ENCODE measurements around the gene LRRC8A.

DNA sequence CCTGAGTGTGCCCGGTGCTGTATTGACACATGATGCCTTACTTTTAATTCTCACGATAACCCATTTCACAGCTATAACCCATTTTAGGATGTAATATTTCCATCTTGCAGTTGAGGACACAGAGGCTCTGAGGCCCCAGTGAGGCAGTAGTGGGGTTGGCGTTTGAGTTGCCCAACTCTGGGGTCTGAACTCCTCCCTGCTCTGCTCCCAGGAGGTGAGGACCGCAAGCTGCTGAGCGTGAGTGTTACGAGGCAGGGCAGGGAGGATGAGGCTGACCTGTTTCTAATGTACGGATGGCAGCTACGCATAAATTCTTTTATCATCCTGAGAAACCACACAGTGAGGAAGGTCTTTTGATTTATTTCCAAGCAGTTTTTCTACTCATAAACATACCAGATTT, 11.4 kb downstream of the LRRC8A start:
- TF ChIP-seq, protein P1, sequence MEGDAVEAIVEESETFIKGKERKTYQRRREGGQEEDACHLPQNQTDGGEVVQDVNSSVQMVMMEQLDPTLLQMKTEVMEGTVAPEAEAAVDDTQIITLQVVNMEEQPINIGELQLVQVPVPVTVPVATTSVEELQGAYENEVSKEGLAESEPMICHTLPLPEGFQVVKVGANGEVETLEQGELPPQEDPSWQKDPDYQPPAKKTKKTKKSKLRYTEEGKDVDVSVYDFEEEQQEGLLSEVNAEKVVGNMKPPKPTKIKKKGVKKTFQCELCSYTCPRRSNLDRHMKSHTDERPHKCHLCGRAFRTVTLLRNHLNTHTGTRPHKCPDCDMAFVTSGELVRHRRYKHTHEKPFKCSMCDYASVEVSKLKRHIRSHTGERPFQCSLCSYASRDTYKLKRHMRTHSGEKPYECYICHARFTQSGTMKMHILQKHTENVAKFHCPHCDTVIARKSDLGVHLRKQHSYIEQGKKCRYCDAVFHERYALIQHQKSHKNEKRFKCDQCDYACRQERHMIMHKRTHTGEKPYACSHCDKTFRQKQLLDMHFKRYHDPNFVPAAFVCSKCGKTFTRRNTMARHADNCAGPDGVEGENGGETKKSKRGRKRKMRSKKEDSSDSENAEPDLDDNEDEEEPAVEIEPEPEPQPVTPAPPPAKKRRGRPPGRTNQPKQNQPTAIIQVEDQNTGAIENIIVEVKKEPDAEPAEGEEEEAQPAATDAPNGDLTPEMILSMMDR (IDR thresholded peaks at IDR 0.05; ENCODE audit: low read depth, low read length): no peak
- TF ChIP-seq, protein P2, sequence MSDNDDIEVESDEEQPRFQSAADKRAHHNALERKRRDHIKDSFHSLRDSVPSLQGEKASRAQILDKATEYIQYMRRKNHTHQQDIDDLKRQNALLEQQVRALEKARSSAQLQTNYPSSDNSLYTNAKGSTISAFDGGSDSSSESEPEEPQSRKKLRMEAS (IDR thresholded peaks at IDR 0.05; ENCODE audit: low read depth, low read length): no peak
- no peak for TF ChIP-seq MYC (IDR thresholded peaks at IDR 0.05; ENCODE audit: low read depth, low read length)
